M059J (cell line): ENCODE results near the gene RBMY1B. TPM values are rescaled to one million over a fixed set of nuclear protein-coding genes. Genes with fewer than 3 reads are reported as not detected.
"Not testable (repeated sequence)": the region's sequence is repeated elsewhere in the genome, so short reads cannot be mapped to it uniquely, and the experiment has no call there.

Source experiments
- DNase-seq: peaks from one replicate; pipeline ENCODE4 v3.0.0-alpha.2; 2012; ENCODE audit warnings: low read depth
- total RNA-seq: library from RNA; depleted of rRNA; stranded (reverse); fragments of >200 nt; shearing (Covaris generic); gene quantifications from 2 replicates; pipeline ENCODE4 v1.2.3, GENCODE V29; 2014; rRNA removed

Gene RBMY1B
- not detected in 2 replicates for total RNA-seq

- DNase-seq = not testable (repeated sequence)
These were observed at the start of gene RBMY1B for GRCh38 chrY:21511038-21511437. RBMY1B (plus strand) TSS chrY:21511338; CDS start chrY:21513351, 2,013 bp downstream.

- not testable (repeated sequence) for DNase-seq
These were observed 48.2 kb upstream of the RBMY1B start for GRCh38 chrY:21462915-21463314.

GRCh38 chrY:21482967-21483366, 28.2 kb upstream of the RBMY1B start:
- DNase-seq = no peak

- not testable (repeated sequence) for DNase-seq
These were observed 23.4 kb downstream of the RBMY1B start, which contains the start of gene RBMY1A1 for GRCh38 chrY:21534579-21534978. RBMY1A1 (plus strand) TSS chrY:21534879; CDS start chrY:21536892, 2,013 bp downstream.

GRCh38 chrY:21559316-21559984, 48.3 kb downstream of the RBMY1B start:
- not testable (repeated sequence) for DNase-seq

Other genes with a start within 250 kb of the RBMY1B start
- not detected in 2 replicates for gene RBMY1A1, start 23.5 kb downstream of the RBMY1B start, total RNA-seq